HepG2 (cell line): Measurements from ENCODE around the gene DSCAM. TPM values are rescaled to one million over a fixed set of nuclear protein-coding genes. Genes with fewer than 3 reads are reported as not detected.

ENCODE experiments used
- ATAC-seq: fragments of 200-7000 bp; cut with Tn5 transposase; 3 replicates; pipeline ENCODE4 v1.9.1; 2020; ENCODE audit warnings: mild to moderate bottlenecking, moderate library complexity
- BruUV-seq: library from RNA; stranded (reverse); fragments of 400-500 nt; replicated peaks from 2 replicates; lab custom pipeline; 2021; lab: Mats Ljungman, UMichigan
- CTCF ChIA-PET: fragments of 300-600 bp; formaldehyde crosslinking; extraction: SDS; loops from one replicate; lab custom pipeline; 2021; ENCODE audit warnings: low total read pairs, inconsistent platforms, low intra/inter-chr PET ratio; lab: Yijun Ruan, JAX
- POLR2A ChIA-PET: fragments of 350-600 bp; sonication (Branson Sonifier 250); formaldehyde crosslinking; loops from one replicate; lab custom pipeline; 2020; ENCODE audit warnings: antibody characterized with exemption, inconsistent platforms; lab: Yijun Ruan, JAX
- DNase-seq: peaks from one replicate; pipeline ENCODE4 v3.0.0-alpha.2; 2015; ENCODE audit warnings: low spot score
- FAIRE-seq: peaks from 3 replicates; lab custom pipeline; 2011; peaks lifted over from hg19 to GRCh38; lab: Jason Lieb, UNC
- H2AFZ ChIP-seq: one replicate; pipeline ENCODE4 v1.6.1; 2011; ENCODE audit warnings: low read length, inconsistent platforms
- H3K27ac ChIP-seq: fragments of 300-600 bp; 3 replicates; pipeline ENCODE4 v1.8.0; 2011; ENCODE audit warnings: mixed run types, mild to moderate bottlenecking, mixed read lengths, low read length, inconsistent platforms; ENCODE audit not compliant: insufficient read depth; ENCODE audit errors: extremely low read length
- H3K27me3 ChIP-seq, 2 experiments: fragments of 200-600 bp in 1 of 2; 2 replicates in 1 of 2; 3 replicates in 1 of 2; pipeline versions ENCODE4 v1.6.0 to v1.8.0; 2011; ENCODE audit warnings: low read length in 2 of 2, mild to moderate bottlenecking in 2 of 2, moderate library complexity in 2 of 2, inconsistent platforms in 1 of 2; ENCODE audit not compliant: insufficient read depth in 2 of 2, control insufficient read depth in 1 of 2
- H3K36me3 ChIP-seq, 2 experiments: fragments of 200-600 bp in 1 of 2; replicated peaks in 1 of 2; 2 replicates in 1 of 2; 3 replicates in 1 of 2; pipeline versions ENCODE4 v1.5.1 to v1.8.0; 2011; ENCODE audit warnings: low read length in 2 of 2, inconsistent platforms in 1 of 2; ENCODE audit not compliant: insufficient read depth in 2 of 2, control insufficient read depth in 1 of 2
- H3K4me1 ChIP-seq: 2 replicates; pipeline ENCODE4 v1.5.1; 2012; ENCODE audit warnings: low read length, inconsistent platforms; ENCODE audit not compliant: insufficient read depth
- H3K4me2 ChIP-seq: 2 replicates; pipeline ENCODE4 v1.6.0; 2011; ENCODE audit warnings: low read depth, low read length, inconsistent platforms
- H3K4me3 ChIP-seq, 3 experiments: fragments of 200-600 bp in 1 of 3; sonication (generic), shearing (Covaris generic) in 1 of 3; replicated peaks in 1 of 3; 2 replicates each; pipeline ENCODE4 v1.5.1; 2011 to 2016; ENCODE audit warnings: low read length in 3 of 3, inconsistent platforms in 2 of 3, low read depth in 2 of 3, mild to moderate bottlenecking in 2 of 3, control low read depth in 1 of 3, mixed read lengths in 1 of 3; ENCODE audit not compliant: insufficient read depth in 1 of 3
- H3K79me2 ChIP-seq: one replicate; pipeline ENCODE4 v1.6.1; 2011; ENCODE audit warnings: low read length, inconsistent platforms; ENCODE audit not compliant: insufficient read depth
- H3K9ac ChIP-seq: 2 replicates; pipeline ENCODE4 v1.6.0; 2011; ENCODE audit warnings: mild to moderate bottlenecking, low read depth, low read length, inconsistent platforms; ENCODE audit not compliant: insufficient read depth
- H3K9me3 ChIP-seq: 2 replicates; pipeline ENCODE4 v1.5.1; 2012; ENCODE audit warnings: mild to moderate bottlenecking, low read length
- H4K20me1 ChIP-seq: 2 replicates; pipeline ENCODE4 v1.6.0; 2011; ENCODE audit warnings: inconsistent platforms, mild to moderate bottlenecking, low read length, moderate library complexity; ENCODE audit not compliant: insufficient read depth
- ATM ChIP-seq: fragments of 450-650 bp; IDR thresholded peaks from 2 replicates; pipeline ENCODE4 v1.7.1; 2017; ENCODE audit warnings: mild to moderate bottlenecking, borderline replicate concordance
- BCL6 ChIP-seq: IDR thresholded peaks from 2 replicates; pipeline ENCODE4 v1.6.1; 2016; ENCODE audit warnings: missing genetic modification reagents, missing compliant biosample characterization
- CENPT ChIP-seq: sonication (generic); formaldehyde crosslinking; IDR thresholded peaks from 2 replicates; pipeline ENCODE4 v1.8.0; 2022; ENCODE audit warnings: low read depth, mild to moderate bottlenecking, moderate library complexity, missing genetic modification reagents
- CERS6 ChIP-seq: sonication (generic); formaldehyde crosslinking; IDR thresholded peaks from 2 replicates; pipeline ENCODE4 v1.5.0; 2020; ENCODE audit warnings: missing genetic modification reagents
- HMG20A ChIP-seq: IDR thresholded peaks from 2 replicates; pipeline ENCODE4 v1.6.1; 2016; ENCODE audit warnings: borderline replicate concordance
- XRCC5 ChIP-seq: fragments of 200-400 bp; formaldehyde crosslinking; optimal IDR thresholded peaks from 2 replicates; pipeline ENCODE3; 2017; ENCODE audit warnings: mild to moderate bottlenecking, low read length
- ZFY ChIP-seq: sonication (generic); formaldehyde crosslinking; IDR thresholded peaks from 2 replicates; pipeline ENCODE4 v1.4.0; 2020; ENCODE audit warnings: missing genetic modification reagents
- ZMYM3 ChIP-seq: sonication (generic); formaldehyde crosslinking; IDR thresholded peaks from 2 replicates; pipeline ENCODE4 v1.5.1; 2020; ENCODE audit warnings: mild to moderate bottlenecking, missing genetic modification reagents
- ZNF572 ChIP-seq: sonication (generic); formaldehyde crosslinking; IDR thresholded peaks from 2 replicates; pipeline ENCODE4 v1.5.1; 2020; ENCODE audit warnings: mild to moderate bottlenecking, missing genetic modification reagents
- ZNF883 ChIP-seq: sonication (generic); formaldehyde crosslinking; IDR thresholded peaks from 2 replicates; pipeline ENCODE4 v1.5.1; 2020; ENCODE audit warnings: mild to moderate bottlenecking, missing genetic modification reagents; ENCODE audit errors: not compliant biosample characterization
- WGBS: methylation state at CpG from one replicate; pipeline ENCODE4 v1.1.6; 2017; ENCODE audit warnings: low lambda C conversion rate; 5-methylcytosine and 5-hydroxymethylcytosine counted together
- in situ Hi-C: cut with HindIII; loops from 2 replicates; pipeline ENCODE4 v1.10.0; 2017; ENCODE audit warnings: low pct_unique_long_range_greater_than_20kb; ENCODE audit not compliant: extremely low pct_ligation_motif_present
- intact Hi-C: fragments of 100-400 bp; cut with micrococcal nuclease; formaldehyde crosslinking; loops from one replicate; pipeline ENCODE4 v1.10.0; 2022; ENCODE audit not compliant: unreplicated experiment
- polyA plus RNA-seq, 8 experiments: library from polyadenylated mRNA; depleted of rRNA in 3 of 8; stranded (reverse) in 7 of 8; unstranded in 1 of 8; fragments of >200 nt; fragmentation: Illumina TruSeq in 4 of 8; extraction: Trizol in 4 of 8; gene quantifications; 2 replicates each; pipeline versions ENCODE4 v1.2.1 to v1.2.3, GENCODE V29; 2011 to 2016; ENCODE audit warnings: low read depth in 4 of 8, missing spikeins in 1 of 8, mixed read lengths in 1 of 8; ENCODE audit not compliant: insufficient read depth in 1 of 8
- total RNA-seq, 5 experiments: library from RNA; depleted of rRNA; stranded (reverse); fragments of >200 nt; fragmentation: Illumina TruSeq; extraction: Trizol; gene quantifications; 2 replicates each; pipeline ENCODE4 v1.2.3, GENCODE V29; 2016; ENCODE audit warnings: low read depth in 1 of 5
- TF ChIP-seq, protein P1 (sequence below): sonication (generic); formaldehyde crosslinking; IDR thresholded peaks from 2 replicates; pipeline ENCODE4 v1.5.0; 2020; ENCODE audit warnings: mild to moderate bottlenecking, missing genetic modification reagents
- TF ChIP-seq, protein P2 (sequence below): sonication (generic); formaldehyde crosslinking; IDR thresholded peaks from 2 replicates; pipeline ENCODE4 v1.5.0; 2020; ENCODE audit warnings: missing genetic modification reagents
- TF ChIP-seq, protein P3 (sequence below): sonication (generic); formaldehyde crosslinking; IDR thresholded peaks from 2 replicates; pipeline ENCODE4 v1.5.0; 2020; ENCODE audit warnings: missing genetic modification reagents

DSCAM gene
- total and polyA plus RNA-seq, 2 of the 13 experiments (the other 11 are each of a cell fraction or from before 2014, with no cell fraction given): not detected

DNA sequence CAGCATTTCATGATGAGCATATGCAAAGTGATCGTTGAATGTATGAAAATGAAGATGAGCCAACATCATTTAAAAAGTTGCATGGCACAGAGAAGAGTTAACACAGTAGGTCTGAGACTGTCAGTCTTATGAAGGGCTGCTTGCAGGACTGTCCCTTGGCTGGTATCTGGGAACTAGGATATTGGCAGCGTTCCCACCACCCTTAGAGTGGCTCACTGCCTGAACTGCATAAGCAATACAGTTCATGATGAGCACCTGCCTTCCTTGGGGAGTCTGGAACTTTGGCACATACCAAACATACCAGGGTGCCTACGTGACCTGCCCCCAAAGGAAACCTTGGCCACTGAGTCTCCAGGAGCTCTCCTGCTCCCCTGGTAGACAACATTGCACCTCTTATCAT is 161.8 kb downstream of the DSCAM start:
- ATAC-seq (no peak), FAIRE-seq (no peak), DNase-seq (no peak)
- H3K36me3 ChIP-seq: no peaks in the 10 kb centered on the region
- intact Hi-C loops (no loop called here), in situ Hi-C loops (no loop called here)
- H4K20me1 ChIP-seq: no peaks in the 10 kb centered on the region
- POLR2A ChIA-PET: no interaction called here
- peaks cover 99% of the 10 kb centered on the region for H3K9me3 ChIP-seq
- no peak overlapping the region for H2AFZ ChIP-seq
- BruUV-seq: no TSS peak
- H3K4me3 ChIP-seq: no peak overlapping the region
- 27% methylated on average over 1 of the region's 3 CpGs for WGBS
- H3K9ac ChIP-seq: no peak overlapping the region
- CTCF ChIA-PET: no interaction called here
- H3K27ac ChIP-seq: no peak overlapping the region
- no peaks in the 10 kb centered on the region for H3K27me3 ChIP-seq
- no peaks in the 10 kb centered on the region for H3K4me1 ChIP-seq
- TF ChIP-seq, protein P1, sequence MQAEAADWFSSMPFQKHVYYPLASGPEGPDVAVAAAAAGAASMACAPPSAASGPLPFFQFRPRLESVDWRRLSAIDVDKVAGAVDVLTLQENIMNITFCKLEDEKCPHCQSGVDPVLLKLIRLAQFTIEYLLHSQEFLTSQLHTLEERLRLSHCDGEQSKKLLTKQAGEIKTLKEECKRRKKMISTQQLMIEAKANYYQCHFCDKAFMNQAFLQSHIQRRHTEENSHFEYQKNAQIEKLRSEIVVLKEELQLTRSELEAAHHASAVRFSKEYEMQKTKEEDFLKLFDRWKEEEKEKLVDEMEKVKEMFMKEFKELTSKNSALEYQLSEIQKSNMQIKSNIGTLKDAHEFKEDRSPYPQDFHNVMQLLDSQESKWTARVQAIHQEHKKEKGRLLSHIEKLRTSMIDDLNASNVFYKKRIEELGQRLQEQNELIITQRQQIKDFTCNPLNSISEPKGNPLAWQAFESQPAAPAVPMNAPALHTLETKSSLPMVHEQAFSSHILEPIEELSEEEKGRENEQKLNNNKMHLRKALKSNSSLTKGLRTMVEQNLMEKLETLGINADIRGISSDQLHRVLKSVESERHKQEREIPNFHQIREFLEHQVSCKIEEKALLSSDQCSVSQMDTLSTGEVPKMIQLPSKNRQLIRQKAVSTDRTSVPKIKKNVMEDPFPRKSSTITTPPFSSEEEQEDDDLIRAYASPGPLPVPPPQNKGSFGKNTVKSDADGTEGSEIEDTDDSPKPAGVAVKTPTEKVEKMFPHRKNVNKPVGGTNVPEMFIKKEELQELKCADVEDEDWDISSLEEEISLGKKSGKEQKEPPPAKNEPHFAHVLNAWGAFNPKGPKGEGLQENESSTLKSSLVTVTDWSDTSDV (CRISPR knock-in tag): no peak
- TF ChIP-seq BCL6 (CRISPR knock-in tag) (no peak), ZMYM3 (CRISPR knock-in tag) (no peak), ZFY (CRISPR knock-in tag) (no peak), CERS6 (CRISPR knock-in tag) (no peak), ATM (no peak), HMG20A (CRISPR knock-in tag) (no peak), XRCC5 (no peak), ZNF572 (CRISPR knock-in tag) (no peak), ZNF883 (no peak), CENPT (CRISPR knock-in tag) (no peak)
- TF ChIP-seq, protein P2, sequence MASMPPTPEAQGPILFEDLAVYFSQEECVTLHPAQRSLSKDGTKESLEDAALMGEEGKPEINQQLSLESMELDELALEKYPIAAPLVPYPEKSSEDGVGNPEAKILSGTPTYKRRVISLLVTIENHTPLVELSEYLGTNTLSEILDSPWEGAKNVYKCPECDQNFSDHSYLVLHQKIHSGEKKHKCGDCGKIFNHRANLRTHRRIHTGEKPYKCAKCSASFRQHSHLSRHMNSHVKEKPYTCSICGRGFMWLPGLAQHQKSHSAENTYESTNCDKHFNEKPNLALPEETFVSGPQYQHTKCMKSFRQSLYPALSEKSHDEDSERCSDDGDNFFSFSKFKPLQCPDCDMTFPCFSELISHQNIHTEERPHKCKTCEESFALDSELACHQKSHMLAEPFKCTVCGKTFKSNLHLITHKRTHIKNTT: no peak
- TF ChIP-seq, protein P3, sequence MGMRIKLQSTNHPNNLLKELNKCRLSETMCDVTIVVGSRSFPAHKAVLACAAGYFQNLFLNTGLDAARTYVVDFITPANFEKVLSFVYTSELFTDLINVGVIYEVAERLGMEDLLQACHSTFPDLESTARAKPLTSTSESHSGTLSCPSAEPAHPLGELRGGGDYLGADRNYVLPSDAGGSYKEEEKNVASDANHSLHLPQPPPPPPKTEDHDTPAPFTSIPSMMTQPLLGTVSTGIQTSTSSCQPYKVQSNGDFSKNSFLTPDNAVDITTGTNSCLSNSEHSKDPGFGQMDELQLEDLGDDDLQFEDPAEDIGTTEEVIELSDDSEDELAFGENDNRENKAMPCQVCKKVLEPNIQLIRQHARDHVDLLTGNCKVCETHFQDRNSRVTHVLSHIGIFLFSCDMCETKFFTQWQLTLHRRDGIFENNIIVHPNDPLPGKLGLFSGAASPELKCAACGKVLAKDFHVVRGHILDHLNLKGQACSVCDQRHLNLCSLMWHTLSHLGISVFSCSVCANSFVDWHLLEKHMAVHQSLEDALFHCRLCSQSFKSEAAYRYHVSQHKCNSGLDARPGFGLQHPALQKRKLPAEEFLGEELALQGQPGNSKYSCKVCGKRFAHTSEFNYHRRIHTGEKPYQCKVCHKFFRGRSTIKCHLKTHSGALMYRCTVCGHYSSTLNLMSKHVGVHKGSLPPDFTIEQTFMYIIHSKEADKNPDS (CRISPR knock-in tag): no peak
- TF ChIP-seq, all 625 proteins: peak for 0
- Histone ChIP-seq H3K79me2 (no peaks in the 10 kb centered on the region), H3K4me2 (no peak overlapping the region)
